Measurements from ENCODE around the gene ARAP1. TPM values are rescaled to one million over a fixed set of nuclear protein-coding genes. Genes with fewer than 3 reads are reported as not detected.

ARAP1 gene
- total RNA-seq, 2 donors from 2014 or later, result 95.2 to 109 TPM

- H3K4me3 ChIP-seq, result no peak overlapping the region
- 83% methylated on average over 8 of the region's 8 CpGs for WGBS
- H3K9me3 ChIP-seq, result no peaks in the 10 kb centered on the region
- TF ChIP-seq CTCF (IDR thresholded peaks at IDR 0.05) (no peak), POLR2AphosphoS5 (IDR thresholded peaks at IDR 0.05) (no peak), POLR2A (IDR thresholded peaks at IDR 0.05) (no peak)
- DNase-seq (ENCODE audit: low spot score), result no peak
- no peak overlapping the region for H3K27ac ChIP-seq
- intact Hi-C loops (cut with DNase I), result loop anchor here (10.0 kb wide), 1 partner anchor 212 kb away; no protein-coding TSS in a partner anchor
- no peaks in the 10 kb centered on the region for H3K4me1 ChIP-seq (replicated peaks)
- H3K36me3 ChIP-seq, result peaks cover 5 to 7% of the 10 kb centered on the region in 2 donors
- no peaks in the 10 kb centered on the region for H3K27me3 ChIP-seq (replicated peaks; ENCODE audit: insufficient read depth)
Observed at GRCh38 chr11:72686639-72687220, 65.5 kb downstream of the ARAP1 start.

GRCh38 chr11:72685560-72686480, 66.4 kb downstream of the ARAP1 start:
- Histone ChIP-seq H3K36me3 (peaks cover 0 to 5% of the 10 kb centered on the region in 2 donors), H3K27me3 (replicated peaks; ENCODE audit: insufficient read depth) (no peaks in the 10 kb centered on the region), H3K4me1 (replicated peaks) (no peaks in the 10 kb centered on the region), H3K4me3 (no peak overlapping the region), H3K27ac (peak overlapping the region in 1 of 2 donors; percentile 26), H3K9me3 (no peaks in the 10 kb centered on the region)
- 69% methylated on average over 24 of the region's 24 CpGs for WGBS
- intact Hi-C loops (cut with DNase I), result loop anchor here (10.0 kb wide), 1 partner anchor 211 kb away; no protein-coding TSS in a partner anchor
- DNase-seq (ENCODE audit: low spot score), result no peak
- TF ChIP-seq CTCF (IDR thresholded peaks at IDR 0.05) (no peak), POLR2AphosphoS5 (IDR thresholded peaks at IDR 0.05) (no peak), POLR2A (IDR thresholded peaks at IDR 0.05) (no peak)

- Histone ChIP-seq H3K36me3 (peaks cover 0 to 5% of the 10 kb centered on the region in 2 donors), H3K9me3 (no peaks in the 10 kb centered on the region), H3K4me3 (no peak overlapping the region), H3K4me1 (replicated peaks) (no peaks in the 10 kb centered on the region), H3K27me3 (replicated peaks; ENCODE audit: insufficient read depth) (peaks cover 2% of the 10 kb centered on the region), H3K27ac (no peak overlapping the region)
- DNase-seq (ENCODE audit: low spot score), result peak; percentile 25
- intact Hi-C loops (cut with DNase I), result loop anchor here (10.0 kb wide), 1 partner anchor 210 kb away; no protein-coding TSS in a partner anchor
- 53% methylated on average over 9 of the region's 9 CpGs for WGBS
- TF ChIP-seq POLR2AphosphoS5 (IDR thresholded peaks at IDR 0.05), result no peak
- TF ChIP-seq CTCF (IDR thresholded peaks at IDR 0.05), result peak in 2 of 4 experiments; percentile 46 to 71
Observed at GRCh38 chr11:72684236-72684912, 67.8 kb downstream of the ARAP1 start.

- TF ChIP-seq CTCF (IDR thresholded peaks at IDR 0.05), result peak; percentile 69 to 91 (median 82)
- TF ChIP-seq POLR2A (IDR thresholded peaks at IDR 0.05), result no peak
- no peak for TF ChIP-seq POLR2AphosphoS5 (IDR thresholded peaks at IDR 0.05)
- DNase-seq (ENCODE audit: low spot score), result peak; percentile 49
- Histone ChIP-seq H3K27me3 (replicated peaks; ENCODE audit: insufficient read depth) (peaks cover 7% of the 10 kb centered on the region), H3K27ac (no peak overlapping the region), H3K4me1 (replicated peaks) (no peaks in the 10 kb centered on the region), H3K9me3 (no peaks in the 10 kb centered on the region), H3K36me3 (peaks cover 0 to 5% of the 10 kb centered on the region in 2 donors), H3K4me3 (no peak overlapping the region)
- intact Hi-C loops (cut with DNase I), result loop anchor here (2.0 to 10.0 kb wide), 2 partner anchors 93 to 209 kb away; no protein-coding TSS in a partner anchor
- WGBS, result 52% methylated on average over 7 of the region's 7 CpGs
Observed at GRCh38 chr11:72683782-72684200, 68.4 kb downstream of the ARAP1 start.
